Gastroesophageal sphincter (tissue), 3 donors: ENCODE results near the gene MIPOL1.

Experiments
- POLR2A ChIP-seq, 2 donors: fragments of 450-650 bp; IDR thresholded peaks; one replicate each; pipeline ENCODE4 v1.6.1; 2017; ENCODE audit warnings: antibody characterized with exemption in 2 of 2, mild to moderate bottlenecking in 2 of 2, moderate library complexity in 1 of 2
- TF ChIP-seq, protein P1 (sequence below), 4 experiments: fragments of 200-600 bp in 2 of 4; fragments of 450-650 bp in 2 of 4; sonication (generic) in 1 of 4; IDR thresholded peaks; one replicate each; pipeline ENCODE4 v1.5.1; 2017 to 2019; ENCODE audit warnings: antibody characterized with exemption in 4 of 4, mild to moderate bottlenecking in 2 of 4, moderate library complexity in 2 of 4

DNA sequence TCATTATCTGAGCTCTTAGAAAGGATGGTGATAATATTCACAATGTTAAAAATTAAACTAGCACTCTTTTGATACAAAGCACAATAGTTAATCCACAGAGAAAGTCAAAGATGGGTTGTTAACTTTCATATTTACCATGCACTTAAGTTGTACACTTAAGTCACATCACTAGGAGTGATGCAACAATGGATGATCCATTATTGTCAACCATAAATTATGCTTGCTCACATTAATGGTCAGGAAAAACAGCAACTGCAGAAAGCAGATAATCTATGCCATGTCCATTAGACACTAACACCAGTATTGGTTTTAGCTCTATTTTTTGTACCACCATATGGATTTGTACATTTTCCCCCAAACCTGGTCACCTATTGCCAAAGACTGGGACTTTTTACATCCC, 201.8 kb downstream of the MIPOL1 start:
- no peak for TF ChIP-seq POLR2A (IDR thresholded peaks at IDR 0.05)
- TF ChIP-seq, protein P1, sequence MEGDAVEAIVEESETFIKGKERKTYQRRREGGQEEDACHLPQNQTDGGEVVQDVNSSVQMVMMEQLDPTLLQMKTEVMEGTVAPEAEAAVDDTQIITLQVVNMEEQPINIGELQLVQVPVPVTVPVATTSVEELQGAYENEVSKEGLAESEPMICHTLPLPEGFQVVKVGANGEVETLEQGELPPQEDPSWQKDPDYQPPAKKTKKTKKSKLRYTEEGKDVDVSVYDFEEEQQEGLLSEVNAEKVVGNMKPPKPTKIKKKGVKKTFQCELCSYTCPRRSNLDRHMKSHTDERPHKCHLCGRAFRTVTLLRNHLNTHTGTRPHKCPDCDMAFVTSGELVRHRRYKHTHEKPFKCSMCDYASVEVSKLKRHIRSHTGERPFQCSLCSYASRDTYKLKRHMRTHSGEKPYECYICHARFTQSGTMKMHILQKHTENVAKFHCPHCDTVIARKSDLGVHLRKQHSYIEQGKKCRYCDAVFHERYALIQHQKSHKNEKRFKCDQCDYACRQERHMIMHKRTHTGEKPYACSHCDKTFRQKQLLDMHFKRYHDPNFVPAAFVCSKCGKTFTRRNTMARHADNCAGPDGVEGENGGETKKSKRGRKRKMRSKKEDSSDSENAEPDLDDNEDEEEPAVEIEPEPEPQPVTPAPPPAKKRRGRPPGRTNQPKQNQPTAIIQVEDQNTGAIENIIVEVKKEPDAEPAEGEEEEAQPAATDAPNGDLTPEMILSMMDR (IDR thresholded peaks at IDR 0.05), result no peak
